D721Med (cell line): ENCODE data around the gene PYHIN1.

ENCODE experiments used
- DNase-seq: peaks from one replicate; pipeline ENCODE4 v3.0.0; 2011; ENCODE audit warnings: low spot score; ENCODE audit not compliant: insufficient read length
- FAIRE-seq: peaks from 2 replicates; lab custom pipeline; 2011; peaks lifted over from hg19 to GRCh38; lab: Jason Lieb, UNC
- TF ChIP-seq, protein P1 (sequence below): IDR thresholded peaks from 2 replicates; pipeline ENCODE4 v1.5.1; 2012; ENCODE audit warnings: mild to moderate bottlenecking, control low read depth; ENCODE audit not compliant: insufficient read depth; ENCODE audit errors: missing control alignments

The PYHIN1 gene

GRCh38 chr1:159015440-159015909 lies 84.1 kb downstream of the PYHIN1 start:
- FAIRE-seq (no peak), DNase-seq (no peak)
- TF ChIP-seq, protein P1, sequence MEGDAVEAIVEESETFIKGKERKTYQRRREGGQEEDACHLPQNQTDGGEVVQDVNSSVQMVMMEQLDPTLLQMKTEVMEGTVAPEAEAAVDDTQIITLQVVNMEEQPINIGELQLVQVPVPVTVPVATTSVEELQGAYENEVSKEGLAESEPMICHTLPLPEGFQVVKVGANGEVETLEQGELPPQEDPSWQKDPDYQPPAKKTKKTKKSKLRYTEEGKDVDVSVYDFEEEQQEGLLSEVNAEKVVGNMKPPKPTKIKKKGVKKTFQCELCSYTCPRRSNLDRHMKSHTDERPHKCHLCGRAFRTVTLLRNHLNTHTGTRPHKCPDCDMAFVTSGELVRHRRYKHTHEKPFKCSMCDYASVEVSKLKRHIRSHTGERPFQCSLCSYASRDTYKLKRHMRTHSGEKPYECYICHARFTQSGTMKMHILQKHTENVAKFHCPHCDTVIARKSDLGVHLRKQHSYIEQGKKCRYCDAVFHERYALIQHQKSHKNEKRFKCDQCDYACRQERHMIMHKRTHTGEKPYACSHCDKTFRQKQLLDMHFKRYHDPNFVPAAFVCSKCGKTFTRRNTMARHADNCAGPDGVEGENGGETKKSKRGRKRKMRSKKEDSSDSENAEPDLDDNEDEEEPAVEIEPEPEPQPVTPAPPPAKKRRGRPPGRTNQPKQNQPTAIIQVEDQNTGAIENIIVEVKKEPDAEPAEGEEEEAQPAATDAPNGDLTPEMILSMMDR, result no peak

DNA sequence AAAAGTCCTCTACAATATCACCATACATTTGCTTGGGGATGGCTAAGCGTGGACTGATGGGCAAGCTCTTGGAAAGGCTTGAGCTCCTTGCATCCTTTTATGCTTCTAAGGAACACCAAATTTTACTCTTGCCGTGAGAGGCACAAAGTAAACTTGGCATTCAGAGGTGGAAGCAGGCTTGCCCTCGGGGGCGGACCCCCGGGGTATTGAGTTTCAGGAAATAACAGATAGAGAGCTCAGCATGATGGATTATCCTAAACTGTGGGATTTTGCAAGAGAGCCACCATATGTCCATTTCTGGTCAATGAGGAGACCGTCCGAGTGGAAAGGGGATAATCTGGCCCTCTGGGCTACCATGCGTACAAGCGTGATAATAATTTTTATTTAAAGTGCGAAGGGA lies 92.4 kb downstream of the PYHIN1 start:
- FAIRE-seq (no peak), DNase-seq (no peak)
- TF ChIP-seq, protein P1, result no peak

GRCh38 chr1:159025043-159025442 lies 93.7 kb downstream of the PYHIN1 start:
- TF ChIP-seq, protein P1, result no peak
- FAIRE-seq, result no peak
- DNase-seq, result no peak
